K562 (cell line): ENCODE measurements around the gene CD44. TPM values are rescaled to one million over a fixed set of nuclear protein-coding genes. Genes with fewer than 3 reads are reported as not detected.

Experiments used
- ATAC-seq: fragments of 200-7000 bp; cut with Tn5 transposase; 3 replicates; pipeline ENCODE4 v1.9.1; 2020; ENCODE audit warnings: moderate library complexity
- BruUV-seq: library from RNA; stranded (reverse); fragments of 400-500 nt; replicated peaks from 2 replicates; lab custom pipeline; 2021; lab: Mats Ljungman, UMichigan
- CTCF ChIA-PET: fragments of 300-600 bp; formaldehyde crosslinking; extraction: SDS; loops from one replicate; lab custom pipeline; 2021; ENCODE audit warnings: low intra/inter-chr PET ratio; lab: Yijun Ruan, JAX
- POLR2A ChIA-PET: fragments of 300-600, 350-650 bp; sonication (Branson Sonifier 250); formaldehyde crosslinking; extraction: SDS; loops from one replicate; lab custom pipeline; 2021; ENCODE audit warnings: antibody characterized with exemption, inconsistent platforms; lab: Yijun Ruan, JAX
- DNase-seq, 4 experiments: peaks; one replicate each; pipeline versions ENCODE4 v3.0.0 to v3.0.0-alpha.2; 2011 to 2018; ENCODE audit warnings: low spot score in 3 of 4, mixed read lengths in 3 of 4; ENCODE audit errors: extremely low read depth in 1 of 4
- FAIRE-seq: peaks from 2 replicates; lab custom pipeline; 2011; peaks lifted over from hg19 to GRCh38; lab: Jason Lieb, UNC
- H2AFZ ChIP-seq: 2 replicates; pipeline ENCODE4 v1.6.0; 2011; ENCODE audit warnings: low read depth, low read length, control low read depth, inconsistent platforms
- H3K27ac ChIP-seq: fragments of 200-600 bp; 3 replicates; pipeline ENCODE4 v1.8.0; 2011; ENCODE audit warnings: low read depth, mild to moderate bottlenecking, control low read depth, inconsistent platforms, low read length, moderate library complexity, mixed read lengths; ENCODE audit errors: extremely low read depth
- H3K27me3 ChIP-seq, 2 experiments: fragments of 300-600 bp in 1 of 2; 2 replicates in 1 of 2; 3 replicates in 1 of 2; pipeline versions ENCODE4 v1.6.0 to v1.8.0; 2011; ENCODE audit warnings: inconsistent platforms in 2 of 2, low read length in 2 of 2, mild to moderate bottlenecking in 1 of 2, mixed read lengths in 1 of 2, moderate library complexity in 1 of 2; ENCODE audit not compliant: control insufficient read depth in 2 of 2, insufficient read depth in 2 of 2
- H3K36me3 ChIP-seq: fragments of 300-600 bp; 3 replicates; pipeline ENCODE4 v1.8.0; 2011; ENCODE audit warnings: mild to moderate bottlenecking, low read length, inconsistent platforms; ENCODE audit not compliant: control insufficient read depth, insufficient read depth
- H3K4me1 ChIP-seq, 2 experiments: fragments of 200-600 bp in 1 of 2; replicated peaks in 1 of 2; 2 replicates in 1 of 2; 3 replicates in 1 of 2; pipeline versions ENCODE4 v1.5.1 to v1.8.0; 2011; ENCODE audit warnings: inconsistent platforms in 2 of 2, low read length in 2 of 2, mild to moderate bottlenecking in 1 of 2, mixed read lengths in 1 of 2, moderate library complexity in 1 of 2; ENCODE audit not compliant: control insufficient read depth in 2 of 2, insufficient read depth in 2 of 2
- H3K4me2 ChIP-seq: 2 replicates; pipeline ENCODE4 v1.6.1; 2011; ENCODE audit warnings: low read length, control low read depth, inconsistent platforms, mixed read lengths; ENCODE audit not compliant: insufficient read depth
- H3K4me3 ChIP-seq: fragments of 200-600 bp; sonication (generic), shearing (Covaris generic); 2 replicates; pipeline ENCODE4 v1.5.1; 2016; ENCODE audit warnings: control low read depth, inconsistent platforms
- H3K79me2 ChIP-seq: fragments of 200-600 bp; 3 replicates; pipeline ENCODE4 v1.8.0; 2011; ENCODE audit warnings: low read length, inconsistent platforms; ENCODE audit not compliant: control insufficient read depth, insufficient read depth
- H3K9ac ChIP-seq, 2 experiments: 2 replicates each; pipeline versions ENCODE4 v1.6.0 to v1.6.1; 2011; ENCODE audit warnings: low read depth in 2 of 2, low read length in 2 of 2, control low read depth in 1 of 2, inconsistent platforms in 1 of 2, mild to moderate bottlenecking in 1 of 2, mixed read lengths in 1 of 2; ENCODE audit not compliant: insufficient read depth in 1 of 2
- H3K9me1 ChIP-seq: one replicate; pipeline ENCODE4 v1.6.0; 2011; ENCODE audit warnings: inconsistent platforms, mild to moderate bottlenecking, low read length, moderate library complexity; ENCODE audit not compliant: control insufficient read depth, insufficient read depth
- H3K9me3 ChIP-seq: replicated peaks from 2 replicates; pipeline ENCODE4 v1.5.1; 2011; ENCODE audit warnings: low read depth, low read length, inconsistent platforms; ENCODE audit not compliant: control insufficient read depth, insufficient read depth
- H4K20me1 ChIP-seq: replicated peaks from 2 replicates; pipeline ENCODE4 v1.6.1; 2011; ENCODE audit warnings: low read length, inconsistent platforms, mixed read lengths; ENCODE audit not compliant: control insufficient read depth, insufficient read depth
- CBX8 ChIP-seq: fragments of 200-600 bp; sonication (generic); IDR thresholded peaks from 2 replicates; pipeline ENCODE4 v1.6.1; 2012; ENCODE audit warnings: borderline replicate concordance, mixed run types, low read depth, mild to moderate bottlenecking, moderate library complexity, mixed read lengths, low read length, control low read depth, inconsistent platforms; ENCODE audit not compliant: poor library complexity, severe bottlenecking; ENCODE audit errors: extremely low read depth
- DMBX1 ChIP-seq: fragments of 250-450 bp; sonication (Bioruptor Pico); IDR thresholded peaks from 2 replicates; pipeline ENCODE4 v1.8.0; 2022; ENCODE audit warnings: inconsistent platforms, mild to moderate bottlenecking, moderate library complexity, borderline replicate concordance
- MTA1 ChIP-seq: fragments of 450-650 bp; IDR thresholded peaks from 2 replicates; pipeline ENCODE4 v1.6.1; 2017; ENCODE audit warnings: borderline replicate concordance
- NR3C1 ChIP-seq: sonication (generic); formaldehyde crosslinking; IDR thresholded peaks from 2 replicates; pipeline ENCODE4 v1.8.1; 2022; ENCODE audit warnings: missing genetic modification reagents
- RBM39 ChIP-seq: fragments of 200-400 bp; formaldehyde crosslinking; optimal IDR thresholded peaks from 2 replicates; pipeline ENCODE3; 2018; ENCODE audit warnings: low read depth, low read length
- ZNF146 ChIP-seq: IDR thresholded peaks from one replicate; pipeline ENCODE4 v1.6.1; 2018; ENCODE audit warnings: missing compliant biosample characterization; ENCODE audit not compliant: unreplicated experiment
- ZNF282 ChIP-seq: sonication (generic); formaldehyde crosslinking; IDR thresholded peaks from 2 replicates; pipeline ENCODE4 v1.8.1; 2023; ENCODE audit warnings: missing genetic modification reagents
- ZNF717 ChIP-seq: fragments of 250-450 bp; sonication (Bioruptor Pico); IDR thresholded peaks from 2 replicates; pipeline ENCODE4 v1.5.0; 2021
- in situ Hi-C: fragments of 300-500 bp; cut with MboI; formaldehyde crosslinking; loops from 4 replicates; pipeline ENCODE4 v1.15.0; 2018; ENCODE audit warnings: inconsistent platforms, mixed read lengths
- intact Hi-C: fragments of 100-400 bp; cut with micrococcal nuclease; formaldehyde crosslinking; loops from 2 replicates; pipeline ENCODE4 v1.14.2; 2022
- polyA plus RNA-seq, 8 experiments: library from polyadenylated mRNA; depleted of rRNA in 4 of 8; stranded (reverse) in 5 of 8; unstranded in 3 of 8; fragments of >200 nt; fragmentation: Nextera tagmentation in 2 of 8; fragmentation: Illumina TruSeq in 1 of 8; extraction: Ambion mirVana in 2 of 8; extraction: Trizol in 1 of 8; gene quantifications; 2 replicates each; pipeline versions ENCODE4 v1.2.1 to v1.2.3, GENCODE V29; 2011 to 2014; ENCODE audit warnings: inconsistent platforms in 1 of 8, missing spikeins in 1 of 8
- total RNA-seq, 7 experiments: library from RNA; depleted of rRNA in 6 of 7; stranded (reverse); fragments of >200 nt in 6 of 7; fragmentation: Illumina TruSeq in 2 of 7; extraction: Trizol in 2 of 7; gene quantifications; 2 replicates each; pipeline versions ENCODE4 v1.2.1 to v1.2.3, GENCODE V29; 2011 to 2021; ENCODE audit warnings: low replicate concordance in 1 of 7
- TF ChIP-seq, protein P1 (sequence below), 2 experiments: fragments of 450-650 bp in 1 of 2; sonication (generic) in 1 of 2; formaldehyde crosslinking in 1 of 2; IDR thresholded peaks; 2 replicates each; pipeline versions ENCODE4 v1.7.1 to v1.9.0; 2016 to 2022; ENCODE audit warnings: inconsistent platforms in 1 of 2, mild to moderate bottlenecking in 1 of 2, missing genetic modification reagents in 1 of 2
- TF ChIP-seq, protein P2 (sequence below): IDR thresholded peaks from 3 replicates; pipeline ENCODE4 v1.6.1; 2011; ENCODE audit warnings: borderline replicate concordance, mild to moderate bottlenecking, moderate library complexity; ENCODE audit not compliant: insufficient read length; ENCODE audit errors: extremely low read depth
- TF ChIP-seq, protein P3 (sequence below): fragments of 250-450 bp; sonication (Bioruptor Pico); IDR thresholded peaks from 2 replicates; pipeline ENCODE4 v1.8.0; 2021; ENCODE audit warnings: moderate library complexity, mild to moderate bottlenecking, inconsistent platforms

CD44 gene
- total and polyA plus RNA-seq, 9 of the 15 experiments (the other 6 are each of a cell fraction or from before 2014, with no cell fraction given): 1.2 to 13.9 (median 3.0) TPM

DNA sequence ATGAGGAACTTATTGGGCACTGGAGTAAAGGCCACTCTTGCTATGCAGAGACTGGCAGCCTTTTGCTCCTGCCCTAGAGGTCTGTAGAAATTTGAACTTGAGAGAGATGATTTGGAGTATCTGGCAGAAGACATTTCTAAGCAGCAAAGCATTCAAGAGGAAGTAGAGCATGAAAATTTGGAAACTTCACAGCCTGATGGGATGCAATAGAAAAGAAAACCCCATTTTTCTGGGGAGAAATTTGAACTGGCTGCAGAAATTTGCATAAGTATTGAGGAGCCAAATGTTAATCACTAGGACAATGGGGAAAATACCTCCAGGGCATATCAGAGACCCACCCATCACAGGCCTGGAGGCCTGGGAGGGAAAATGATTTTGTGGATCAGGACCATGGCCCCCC, 29.9 kb upstream of the CD44 start:
- FAIRE-seq (no peak), ATAC-seq (no peak), DNase-seq (no peak)
- no peaks in the 10 kb centered on the region for H3K9me3 ChIP-seq
- H3K9ac ChIP-seq: no peak overlapping the region
- H3K4me3 ChIP-seq: no peak overlapping the region
- in situ Hi-C loops (no loop called here), intact Hi-C loops (no loop called here)
- H3K79me2 ChIP-seq: no peaks in the 10 kb centered on the region
- H3K4me2 ChIP-seq: no peak overlapping the region
- no peak overlapping the region for H3K27ac ChIP-seq
- peaks cover 0 to 18% of the 10 kb centered on the region in 2 experiments; a peak in 4 of 5 replicates for H3K4me1 ChIP-seq
- H2AFZ ChIP-seq: no peak overlapping the region
- peaks cover 2% of the 10 kb centered on the region for H3K9me1 ChIP-seq
- H3K27me3 ChIP-seq: no peaks in the 10 kb centered on the region
- H3K36me3 ChIP-seq: no peaks in the 10 kb centered on the region
- no TSS peak for BruUV-seq
- POLR2A ChIA-PET: no interaction called here
- CTCF ChIA-PET: no interaction called here
- no peaks in the 10 kb centered on the region for H4K20me1 ChIP-seq
- TF ChIP-seq RBM39: no peak
- TF ChIP-seq, protein P1, sequence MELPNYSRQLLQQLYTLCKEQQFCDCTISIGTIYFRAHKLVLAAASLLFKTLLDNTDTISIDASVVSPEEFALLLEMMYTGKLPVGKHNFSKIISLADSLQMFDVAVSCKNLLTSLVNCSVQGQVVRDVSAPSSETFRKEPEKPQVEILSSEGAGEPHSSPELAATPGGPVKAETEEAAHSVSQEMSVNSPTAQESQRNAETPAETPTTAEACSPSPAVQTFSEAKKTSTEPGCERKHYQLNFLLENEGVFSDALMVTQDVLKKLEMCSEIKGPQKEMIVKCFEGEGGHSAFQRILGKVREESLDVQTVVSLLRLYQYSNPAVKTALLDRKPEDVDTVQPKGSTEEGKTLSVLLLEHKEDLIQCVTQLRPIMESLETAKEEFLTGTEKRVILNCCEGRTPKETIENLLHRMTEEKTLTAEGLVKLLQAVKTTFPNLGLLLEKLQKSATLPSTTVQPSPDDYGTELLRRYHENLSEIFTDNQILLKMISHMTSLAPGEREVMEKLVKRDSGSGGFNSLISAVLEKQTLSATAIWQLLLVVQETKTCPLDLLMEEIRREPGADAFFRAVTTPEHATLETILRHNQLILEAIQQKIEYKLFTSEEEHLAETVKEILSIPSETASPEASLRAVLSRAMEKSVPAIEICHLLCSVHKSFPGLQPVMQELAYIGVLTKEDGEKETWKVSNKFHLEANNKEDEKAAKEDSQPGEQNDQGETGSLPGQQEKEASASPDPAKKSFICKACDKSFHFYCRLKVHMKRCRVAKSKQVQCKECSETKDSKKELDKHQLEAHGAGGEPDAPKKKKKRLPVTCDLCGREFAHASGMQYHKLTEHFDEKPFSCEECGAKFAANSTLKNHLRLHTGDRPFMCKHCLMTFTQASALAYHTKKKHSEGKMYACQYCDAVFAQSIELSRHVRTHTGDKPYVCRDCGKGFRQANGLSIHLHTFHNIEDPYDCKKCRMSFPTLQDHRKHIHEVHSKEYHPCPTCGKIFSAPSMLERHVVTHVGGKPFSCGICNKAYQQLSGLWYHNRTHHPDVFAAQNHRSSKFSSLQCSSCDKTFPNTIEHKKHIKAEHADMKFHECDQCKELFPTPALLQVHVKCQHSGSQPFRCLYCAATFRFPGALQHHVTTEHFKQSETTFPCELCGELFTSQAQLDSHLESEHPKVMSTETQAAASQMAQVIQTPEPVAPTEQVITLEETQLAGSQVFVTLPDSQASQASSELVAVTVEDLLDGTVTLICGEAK (IDR thresholded peaks at IDR 0.05): no peak
- TF ChIP-seq, protein P1 (CRISPR knock-in tag; IDR thresholded peaks at IDR 0.05): no peak
- TF ChIP-seq, protein P2, sequence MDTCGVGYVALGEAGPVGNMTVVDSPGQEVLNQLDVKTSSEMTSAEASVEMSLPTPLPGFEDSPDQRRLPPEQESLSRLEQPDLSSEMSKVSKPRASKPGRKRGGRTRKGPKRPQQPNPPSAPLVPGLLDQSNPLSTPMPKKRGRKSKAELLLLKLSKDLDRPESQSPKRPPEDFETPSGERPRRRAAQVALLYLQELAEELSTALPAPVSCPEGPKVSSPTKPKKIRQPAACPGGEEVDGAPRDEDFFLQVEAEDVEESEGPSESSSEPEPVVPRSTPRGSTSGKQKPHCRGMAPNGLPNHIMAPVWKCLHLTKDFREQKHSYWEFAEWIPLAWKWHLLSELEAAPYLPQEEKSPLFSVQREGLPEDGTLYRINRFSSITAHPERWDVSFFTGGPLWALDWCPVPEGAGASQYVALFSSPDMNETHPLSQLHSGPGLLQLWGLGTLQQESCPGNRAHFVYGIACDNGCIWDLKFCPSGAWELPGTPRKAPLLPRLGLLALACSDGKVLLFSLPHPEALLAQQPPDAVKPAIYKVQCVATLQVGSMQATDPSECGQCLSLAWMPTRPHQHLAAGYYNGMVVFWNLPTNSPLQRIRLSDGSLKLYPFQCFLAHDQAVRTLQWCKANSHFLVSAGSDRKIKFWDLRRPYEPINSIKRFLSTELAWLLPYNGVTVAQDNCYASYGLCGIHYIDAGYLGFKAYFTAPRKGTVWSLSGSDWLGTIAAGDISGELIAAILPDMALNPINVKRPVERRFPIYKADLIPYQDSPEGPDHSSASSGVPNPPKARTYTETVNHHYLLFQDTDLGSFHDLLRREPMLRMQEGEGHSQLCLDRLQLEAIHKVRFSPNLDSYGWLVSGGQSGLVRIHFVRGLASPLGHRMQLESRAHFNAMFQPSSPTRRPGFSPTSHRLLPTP: no peak
- TF ChIP-seq ZNF282: no peak
- no peak for TF ChIP-seq DMBX1 (CRISPR knock-in tag)
- no peak for TF ChIP-seq ZNF717
- TF ChIP-seq CBX8: no peak
- no peak for TF ChIP-seq MTA1
- no peak for TF ChIP-seq ZNF146 (CRISPR knock-in tag)
- TF ChIP-seq NR3C1 (CRISPR knock-in tag): no peak
- TF ChIP-seq, protein P3, sequence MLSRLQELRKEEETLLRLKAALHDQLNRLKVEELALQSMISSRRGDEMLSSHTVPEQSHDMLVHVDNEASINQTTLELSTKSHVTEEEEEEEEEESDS (CRISPR knock-in tag): no peak
